ENCODE measurements around the gene ARHGAP10. TPM values are rescaled to one million over a fixed set of nuclear protein-coding genes. Genes with fewer than 3 reads are reported as not detected.

The ARHGAP10 gene
- total RNA-seq, 2 experiments from 2014 or later = 0.11 TPM; not detected in 1

DNA sequence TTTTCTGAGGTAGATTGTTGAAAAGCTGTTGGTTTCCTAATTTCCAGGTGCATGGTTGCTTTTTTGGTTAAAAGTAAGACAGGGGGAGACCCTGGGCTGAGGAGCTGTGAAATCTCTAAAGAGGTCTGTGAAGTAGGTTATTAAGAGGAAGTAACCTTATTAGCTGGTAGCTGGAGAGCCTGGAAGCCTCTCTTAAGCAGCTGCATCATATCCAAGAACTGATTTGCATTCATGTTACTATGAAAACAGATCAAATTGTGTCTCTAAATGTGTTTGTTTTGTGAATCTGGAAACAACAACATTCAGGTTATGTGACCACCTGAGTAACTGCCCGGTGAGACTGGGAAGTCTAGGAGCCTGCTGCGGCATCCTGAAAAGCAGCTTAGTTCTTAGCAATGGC lies 54.1 kb downstream of the ARHGAP10 start:
- Histone ChIP-seq H4K20me1 (ENCODE audit: insufficient read depth, low read length) (no peaks in the 10 kb centered on the region), H3K4me2 (ENCODE audit: low read length) (no peak overlapping the region), H3K79me2 (ENCODE audit: insufficient read depth, low read depth, low read length) (no peaks in the 10 kb centered on the region), H3K4me3 (ENCODE audit: low read depth, low read length, poor library complexity, severe bottlenecking) (no peak overlapping the region), H3K27ac (ENCODE audit: low read depth, low read length, poor library complexity, severe bottlenecking) (no peak overlapping the region), H3K9me2 (ENCODE audit: insufficient read depth, low read length) (no peaks in the 10 kb centered on the region), H2AFZ (ENCODE audit: low read length) (no peak overlapping the region), H3K4me1 (ENCODE audit: insufficient read depth, low read length, poor library complexity, severe bottlenecking) (no peaks in the 10 kb centered on the region), H3K9me3 (ENCODE audit: low read length) (no peaks in the 10 kb centered on the region), H3K36me3 (ENCODE audit: insufficient read depth, low read length) (no peaks in the 10 kb centered on the region)
- intact Hi-C loops (cut with micrococcal nuclease; ENCODE audit: unreplicated experiment) = no loop called here
- CTCF ChIA-PET (ENCODE audit: unreplicated experiment) = no interaction called here
- TF ChIP-seq, protein P1, sequence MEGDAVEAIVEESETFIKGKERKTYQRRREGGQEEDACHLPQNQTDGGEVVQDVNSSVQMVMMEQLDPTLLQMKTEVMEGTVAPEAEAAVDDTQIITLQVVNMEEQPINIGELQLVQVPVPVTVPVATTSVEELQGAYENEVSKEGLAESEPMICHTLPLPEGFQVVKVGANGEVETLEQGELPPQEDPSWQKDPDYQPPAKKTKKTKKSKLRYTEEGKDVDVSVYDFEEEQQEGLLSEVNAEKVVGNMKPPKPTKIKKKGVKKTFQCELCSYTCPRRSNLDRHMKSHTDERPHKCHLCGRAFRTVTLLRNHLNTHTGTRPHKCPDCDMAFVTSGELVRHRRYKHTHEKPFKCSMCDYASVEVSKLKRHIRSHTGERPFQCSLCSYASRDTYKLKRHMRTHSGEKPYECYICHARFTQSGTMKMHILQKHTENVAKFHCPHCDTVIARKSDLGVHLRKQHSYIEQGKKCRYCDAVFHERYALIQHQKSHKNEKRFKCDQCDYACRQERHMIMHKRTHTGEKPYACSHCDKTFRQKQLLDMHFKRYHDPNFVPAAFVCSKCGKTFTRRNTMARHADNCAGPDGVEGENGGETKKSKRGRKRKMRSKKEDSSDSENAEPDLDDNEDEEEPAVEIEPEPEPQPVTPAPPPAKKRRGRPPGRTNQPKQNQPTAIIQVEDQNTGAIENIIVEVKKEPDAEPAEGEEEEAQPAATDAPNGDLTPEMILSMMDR (conservative IDR thresholded peaks at IDR 0.05; ENCODE audit: low read length) = no peak
- TF ChIP-seq EZH2phosphoT487 (IDR thresholded peaks at IDR 0.05; ENCODE audit: borderline replicate concordance, low read depth, low read length) = no peak
- POLR2A ChIA-PET = interaction anchor here (0.8 to 1.1 kb wide), 2 partner anchors 10 to 427 kb away, joined by 3 read pairs; no protein-coding TSS in a partner anchor
- no peak for DNase-seq (ENCODE audit: low spot score)
- BruUV-seq (replicated peaks) = no TSS peak

DNA sequence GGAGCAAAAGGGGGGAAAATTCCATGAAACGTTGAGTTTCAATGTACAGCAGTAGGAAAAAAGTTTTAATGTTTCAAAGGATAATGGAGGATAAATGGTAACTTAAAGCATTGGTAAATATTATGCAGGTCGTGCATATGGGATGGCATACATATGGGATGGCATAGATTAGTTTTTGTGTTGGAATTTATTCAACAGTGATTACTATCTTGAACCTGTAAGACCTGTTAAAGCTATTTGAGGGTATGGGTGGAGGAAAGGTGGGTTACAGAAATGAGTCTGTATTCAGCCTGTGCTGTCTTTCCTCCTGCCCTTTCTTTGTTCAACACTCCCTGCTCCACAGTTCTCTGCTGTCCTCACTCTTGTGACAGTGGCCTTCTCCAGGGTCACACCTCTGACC lies 54.6 kb downstream of the ARHGAP10 start:
- intact Hi-C loops (cut with micrococcal nuclease; ENCODE audit: unreplicated experiment) = no loop called here
- BruUV-seq (replicated peaks) = no TSS peak
- Histone ChIP-seq H2AFZ (ENCODE audit: low read length) (no peak overlapping the region), H4K20me1 (ENCODE audit: insufficient read depth, low read length) (no peaks in the 10 kb centered on the region), H3K4me3 (ENCODE audit: low read depth, low read length, poor library complexity, severe bottlenecking) (no peak overlapping the region), H3K36me3 (ENCODE audit: insufficient read depth, low read length) (no peaks in the 10 kb centered on the region), H3K9me3 (ENCODE audit: low read length) (no peaks in the 10 kb centered on the region), H3K4me2 (ENCODE audit: low read length) (no peak overlapping the region), H3K79me2 (ENCODE audit: insufficient read depth, low read depth, low read length) (no peaks in the 10 kb centered on the region), H3K9me2 (ENCODE audit: insufficient read depth, low read length) (no peaks in the 10 kb centered on the region), H3K4me1 (ENCODE audit: insufficient read depth, low read length, poor library complexity, severe bottlenecking) (no peaks in the 10 kb centered on the region), H3K27ac (ENCODE audit: low read depth, low read length, poor library complexity, severe bottlenecking) (no peak overlapping the region)
- CTCF ChIA-PET (ENCODE audit: unreplicated experiment) = no interaction called here
- POLR2A ChIA-PET = interaction anchor here (0.8 kb wide), 1 partner anchor 427 kb away, joined by 3 read pairs; no protein-coding TSS in a partner anchor
- TF ChIP-seq, protein P1 (conservative IDR thresholded peaks at IDR 0.05; ENCODE audit: low read length) = no peak
- no peak for TF ChIP-seq EZH2phosphoT487 (IDR thresholded peaks at IDR 0.05; ENCODE audit: borderline replicate concordance, low read depth, low read length)
- no peak for DNase-seq (ENCODE audit: low spot score)

- Histone ChIP-seq H3K4me2 (ENCODE audit: low read length) (no peak overlapping the region), H4K20me1 (ENCODE audit: insufficient read depth, low read length) (no peaks in the 10 kb centered on the region), H2AFZ (ENCODE audit: low read length) (no peak overlapping the region), H3K27ac (ENCODE audit: low read depth, low read length, poor library complexity, severe bottlenecking) (no peak overlapping the region), H3K4me3 (ENCODE audit: low read depth, low read length, poor library complexity, severe bottlenecking) (no peak overlapping the region), H3K79me2 (ENCODE audit: insufficient read depth, low read depth, low read length) (no peaks in the 10 kb centered on the region), H3K36me3 (ENCODE audit: insufficient read depth, low read length) (no peaks in the 10 kb centered on the region), H3K9me3 (ENCODE audit: low read length) (no peaks in the 10 kb centered on the region), H3K4me1 (ENCODE audit: insufficient read depth, low read length, poor library complexity, severe bottlenecking) (no peaks in the 10 kb centered on the region), H3K9me2 (ENCODE audit: insufficient read depth, low read length) (no peaks in the 10 kb centered on the region)
- TF ChIP-seq EZH2phosphoT487 (IDR thresholded peaks at IDR 0.05; ENCODE audit: borderline replicate concordance, low read depth, low read length) = no peak
- TF ChIP-seq, protein P1 (conservative IDR thresholded peaks at IDR 0.05; ENCODE audit: low read length) = no peak
- intact Hi-C loops (cut with micrococcal nuclease; ENCODE audit: unreplicated experiment) = no loop called here
- no TSS peak for BruUV-seq (replicated peaks)
- ChIA-PET POLR2A (no interaction called here), CTCF (ENCODE audit: unreplicated experiment) (no interaction called here)
- no peak for DNase-seq (ENCODE audit: low spot score)
Observed at GRCh38 chr4:147787204-147787603, 55.3 kb downstream of the ARHGAP10 start.
